GM12878 (cell line): ENCODE data around the gene NGB.

Source experiments
- BCL3 ChIP-seq: IDR thresholded peaks from 2 replicates; pipeline ENCODE4 v1.6.1; 2011; ENCODE audit warnings: borderline replicate concordance, low read depth, mild to moderate bottlenecking, moderate library complexity, low read length; ENCODE audit not compliant: insufficient read depth, poor library complexity, severe bottlenecking
- CHD1 ChIP-seq: IDR thresholded peaks from 2 replicates; pipeline ENCODE4 v1.6.1; 2012; ENCODE audit warnings: low read depth, low read length, improper control_type of control experiment
- CTCF ChIP-seq, 3 experiments: IDR thresholded peaks in 2 of 3; conservative IDR thresholded peaks in 1 of 3; 2 replicates each; pipeline ENCODE4 v1.5.1; 2011; ENCODE audit warnings: low read depth in 3 of 3, low read length in 3 of 3, mild to moderate bottlenecking in 3 of 3, control low read depth in 2 of 3, moderate library complexity in 2 of 3, inconsistent platforms in 1 of 3, mixed read lengths in 1 of 3; ENCODE audit not compliant: control insufficient read depth in 2 of 3, insufficient read depth in 1 of 3; ENCODE audit errors: extremely low read depth in 1 of 3
- EGR1 ChIP-seq, 2 experiments: IDR thresholded peaks; 1 replicate in 1 of 2; 2 replicates in 1 of 2; pipeline ENCODE4 v1.6.1; 2011 to 2012; ENCODE audit warnings: low read depth in 2 of 2, low read length in 2 of 2, borderline replicate concordance in 1 of 2, mild to moderate bottlenecking in 1 of 2, moderate library complexity in 1 of 2
- HDAC2 ChIP-seq: fragments of 200-600 bp; sonication (generic); IDR thresholded peaks from 2 replicates; pipeline ENCODE4 v1.6.1; 2017
- JUNB ChIP-seq: IDR thresholded peaks from 2 replicates; pipeline ENCODE4 v1.6.1; 2016; ENCODE audit warnings: antibody characterized with exemption, mild to moderate bottlenecking
- JUND ChIP-seq: IDR thresholded peaks from 2 replicates; pipeline ENCODE4 v1.6.1; 2012; ENCODE audit warnings: low read depth, mild to moderate bottlenecking, low read length, improper control_type of control experiment, moderate library complexity
- MEF2A ChIP-seq: IDR thresholded peaks from 2 replicates; pipeline ENCODE4 v1.6.1; 2011; ENCODE audit warnings: low read depth, mild to moderate bottlenecking, low read length, moderate library complexity; ENCODE audit not compliant: insufficient read depth
- NFYB ChIP-seq: IDR thresholded peaks from 2 replicates; pipeline ENCODE4 v1.6.1; 2011; ENCODE audit warnings: low read depth, mild to moderate bottlenecking, low read length, improper control_type of control experiment, moderate library complexity; ENCODE audit not compliant: insufficient read depth
- POLR2A ChIP-seq: IDR thresholded peaks from 2 replicates; pipeline ENCODE4 v1.6.1; 2011; ENCODE audit warnings: low read depth, mild to moderate bottlenecking, low read length
- SIN3A ChIP-seq: IDR thresholded peaks from 2 replicates; pipeline ENCODE4 v1.6.1; 2012; ENCODE audit warnings: low read depth, low read length, improper control_type of control experiment
- SKIL ChIP-seq: fragments of 450-650 bp; IDR thresholded peaks from 2 replicates; pipeline ENCODE4 v1.6.1; 2017; ENCODE audit warnings: mild to moderate bottlenecking, low read depth, inconsistent platforms; ENCODE audit not compliant: poor library complexity, severe bottlenecking
- TAF1 ChIP-seq: IDR thresholded peaks from 2 replicates; pipeline ENCODE4 v1.6.1; 2011; ENCODE audit warnings: mild to moderate bottlenecking, low read depth, low read length, borderline replicate concordance
- ZSCAN29 ChIP-seq: fragments of 450-650 bp; IDR thresholded peaks from 2 replicates; pipeline ENCODE4 v1.6.1; 2017; ENCODE audit warnings: mild to moderate bottlenecking, moderate library complexity

- TF ChIP-seq EGR1 (IDR thresholded peaks at IDR 0.05; ENCODE audit: borderline replicate concordance in 1 of 2, low read depth in 2 of 2, low read length in 2 of 2) (no peak), POLR2A (no peak), CHD1 (no peak), JUNB (no peak), CTCF (IDR thresholded peaks at IDR 0.05 in 2 of 3, conservative IDR thresholded peaks at IDR 0.05 in 1 of 3; ENCODE audit: control insufficient read depth in 2 of 3, extremely low read depth in 1 of 3, insufficient read depth in 1 of 3, low read depth in 3 of 3, low read length in 3 of 3) (no peak), SIN3A (no peak), TAF1 (no peak), JUND (no peak), NFYB (no peak), SKIL (no peak), HDAC2 (no peak), MEF2A (no peak), BCL3 (no peak), ZSCAN29 (no peak)
Observed at GRCh38 chr14:77266336-77266735, 4.7 kb downstream of the NGB start.
